AG10803 (cell line): ENCODE data around the gene SH3TC1.

Experiments
- DNase-seq: peaks from one replicate; pipeline ENCODE4 v3.0.0; 2010; ENCODE audit warnings: low read depth
- H3K4me3 ChIP-seq: 2 replicates; pipeline ENCODE4 v1.5.1; 2011; ENCODE audit warnings: mild to moderate bottlenecking, low read length, control low read depth
- TF ChIP-seq, protein P1 (sequence below): conservative IDR thresholded peaks from 2 replicates; pipeline ENCODE4 v1.5.1; 2011; ENCODE audit warnings: mild to moderate bottlenecking, low read length, control low read depth, inconsistent platforms

SH3TC1 gene

DNA sequence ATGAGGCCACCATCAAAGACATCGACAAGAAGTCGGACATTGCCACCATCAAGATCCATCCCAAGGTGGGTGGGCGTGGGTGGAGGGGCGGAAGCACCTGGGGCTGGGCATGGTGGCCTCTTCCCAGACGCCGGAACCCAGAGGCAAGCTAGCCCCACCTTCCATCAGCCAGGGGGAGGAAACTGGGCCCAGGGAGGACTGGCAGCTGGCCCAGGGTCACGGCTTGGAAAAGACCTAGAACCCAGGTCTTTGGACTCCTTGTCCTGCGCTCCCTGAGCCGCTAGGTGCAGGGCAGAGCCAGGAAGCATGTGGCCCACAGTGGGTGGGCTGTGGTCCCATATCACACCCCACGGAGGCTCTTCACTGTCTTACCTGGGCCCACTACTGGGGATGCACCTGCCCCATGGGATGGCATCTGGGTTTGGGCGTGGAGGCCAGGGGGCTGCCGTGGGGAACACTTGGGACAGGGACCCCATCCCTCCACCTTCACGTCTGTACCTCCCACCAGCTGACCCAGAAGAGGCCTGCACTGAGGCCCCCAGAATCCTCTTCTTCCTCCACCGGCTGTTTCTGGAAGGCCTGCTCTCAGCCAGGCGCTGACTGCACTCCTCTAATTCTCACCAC lies 87.7 kb downstream of the SH3TC1 start:
- no peak overlapping the region for H3K4me3 ChIP-seq
- TF ChIP-seq, protein P1, sequence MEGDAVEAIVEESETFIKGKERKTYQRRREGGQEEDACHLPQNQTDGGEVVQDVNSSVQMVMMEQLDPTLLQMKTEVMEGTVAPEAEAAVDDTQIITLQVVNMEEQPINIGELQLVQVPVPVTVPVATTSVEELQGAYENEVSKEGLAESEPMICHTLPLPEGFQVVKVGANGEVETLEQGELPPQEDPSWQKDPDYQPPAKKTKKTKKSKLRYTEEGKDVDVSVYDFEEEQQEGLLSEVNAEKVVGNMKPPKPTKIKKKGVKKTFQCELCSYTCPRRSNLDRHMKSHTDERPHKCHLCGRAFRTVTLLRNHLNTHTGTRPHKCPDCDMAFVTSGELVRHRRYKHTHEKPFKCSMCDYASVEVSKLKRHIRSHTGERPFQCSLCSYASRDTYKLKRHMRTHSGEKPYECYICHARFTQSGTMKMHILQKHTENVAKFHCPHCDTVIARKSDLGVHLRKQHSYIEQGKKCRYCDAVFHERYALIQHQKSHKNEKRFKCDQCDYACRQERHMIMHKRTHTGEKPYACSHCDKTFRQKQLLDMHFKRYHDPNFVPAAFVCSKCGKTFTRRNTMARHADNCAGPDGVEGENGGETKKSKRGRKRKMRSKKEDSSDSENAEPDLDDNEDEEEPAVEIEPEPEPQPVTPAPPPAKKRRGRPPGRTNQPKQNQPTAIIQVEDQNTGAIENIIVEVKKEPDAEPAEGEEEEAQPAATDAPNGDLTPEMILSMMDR: no peak
- DNase-seq: no peak

GRCh38 chr4:8287343-8288280 lies 88.5 kb downstream of the SH3TC1 start:
- TF ChIP-seq, protein P1: no peak
- no peak overlapping the region for H3K4me3 ChIP-seq
- DNase-seq: no peak

DNA sequence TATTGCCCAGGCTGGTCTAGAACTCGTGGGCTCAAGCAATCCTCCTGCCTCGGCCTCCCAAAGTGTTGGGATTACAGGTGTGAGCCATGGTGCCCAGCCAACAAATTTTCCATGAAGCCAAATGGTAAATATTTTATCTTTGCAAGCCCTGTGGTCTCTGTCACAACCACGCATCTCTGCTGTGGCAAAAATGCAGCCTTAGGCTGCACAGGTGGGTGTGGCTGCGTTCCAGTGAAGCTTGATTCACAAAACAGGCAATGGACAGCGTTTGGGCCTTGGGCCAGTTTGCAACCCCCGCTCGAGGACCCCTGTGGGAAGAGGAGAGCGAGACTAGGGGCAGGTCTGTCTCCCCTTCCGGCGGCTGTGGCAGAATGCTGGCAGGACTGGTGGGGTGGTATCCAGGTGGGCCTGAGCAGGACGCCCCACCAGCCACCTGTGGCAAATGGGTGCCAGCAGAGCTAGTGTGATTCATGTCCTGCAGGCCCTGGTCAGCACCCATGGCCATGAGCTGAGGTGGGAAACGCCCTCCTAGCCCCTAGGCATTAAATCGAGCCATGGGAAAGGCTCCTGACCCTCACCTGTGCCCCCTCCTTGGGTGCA lies 90.2 kb downstream of the SH3TC1 start:
- H3K4me3 ChIP-seq: no peak overlapping the region
- TF ChIP-seq, protein P1: no peak
- no peak for DNase-seq

GRCh38 chr4:8289956-8290700 lies 91.0 kb downstream of the SH3TC1 start:
- TF ChIP-seq, protein P1: no peak
- no peak for DNase-seq
- no peak overlapping the region for H3K4me3 ChIP-seq

GRCh38 chr4:8290701-8290970 lies 91.5 kb downstream of the SH3TC1 start:
- H3K4me3 ChIP-seq: no peak overlapping the region
- TF ChIP-seq, protein P1: no peak
- DNase-seq: no peak
